Esophagus squamous epithelium (tissue), 5 donors: ENCODE results near the gene PIAS4. TPM values are rescaled to one million over a fixed set of nuclear protein-coding genes. Genes with fewer than 3 reads are reported as not detected.

ENCODE experiments used
- DNase-seq: peaks from one replicate; lab custom pipeline; 2025; lab: John Stamatoyannopoulos, UW
- H3K27ac ChIP-seq, 4 donors: fragments of 200-600 bp; sonication (generic); one replicate each; pipeline ENCODE4 v1.5.1; 2016 to 2019; ENCODE audit warnings: mild to moderate bottlenecking in 1 of 4
- H3K27me3 ChIP-seq, 4 donors: fragments of 200-600 bp; sonication (generic); 1 replicate in 3 of 4; 2 replicates in 1 of 4; pipeline versions ENCODE4 v1.5.1 to v1.6.0; 2017 to 2021; ENCODE audit warnings: antibody characterized with exemption in 1 of 4
- H3K36me3 ChIP-seq, 3 donors: fragments of 200-600 bp; sonication (generic); one replicate each; pipeline ENCODE4 v1.5.1; 2016 to 2019
- H3K4me1 ChIP-seq, 3 donors: fragments of 200-600 bp; sonication (generic); one replicate each; pipeline ENCODE4 v1.5.1; 2017 to 2019
- H3K4me3 ChIP-seq, 4 donors: fragments of 200-600 bp; sonication (generic); 1 replicate in 3 of 4; 2 replicates in 1 of 4; pipeline ENCODE4 v1.5.1; 2016 to 2019; ENCODE audit warnings: mild to moderate bottlenecking in 2 of 4, moderate library complexity in 1 of 4
- H3K9me3 ChIP-seq, 3 donors: fragments of 200-600 bp; sonication (generic); one replicate each; pipeline ENCODE4 v1.5.1; 2016 to 2019
- POLR2A ChIP-seq, 4 donors: fragments of 450-650 bp; IDR thresholded peaks; one replicate each; pipeline ENCODE4 v1.6.1; 2017; ENCODE audit warnings: antibody characterized with exemption in 4 of 4, mild to moderate bottlenecking in 4 of 4, moderate library complexity in 3 of 4
- WGBS, 2 donors: methylation state at CpG; one replicate each; pipeline ENCODE4 v1.1.5; 2018; 5-methylcytosine and 5-hydroxymethylcytosine counted together
- intact Hi-C: fragments of 100-400 bp; cut with DNase I; formaldehyde crosslinking; loops from one replicate; pipeline ENCODE4 v1.15.0; 2022
- total RNA-seq, 4 donors: library from RNA; depleted of rRNA; stranded (reverse); fragments of >200 nt; gene quantifications; one replicate each; pipeline ENCODE4 v1.1.0, GENCODE V29; 2016
- TF ChIP-seq, protein P1 (sequence below), 6 experiments: fragments of 450-650 bp in 4 of 6; fragments of 200-600 bp in 2 of 6; sonication (generic) in 2 of 6; IDR thresholded peaks; one replicate each; pipeline ENCODE4 v1.5.1; 2016 to 2019; ENCODE audit warnings: antibody characterized with exemption in 6 of 6, mild to moderate bottlenecking in 4 of 6, moderate library complexity in 4 of 6
- donor health status: DM: yes; HTN: yes; CAD: no.

The PIAS4 gene
- total RNA-seq, 4 donors from 2014 or later = 11.4 to 15.1 (median 13.0) TPM

DNA sequence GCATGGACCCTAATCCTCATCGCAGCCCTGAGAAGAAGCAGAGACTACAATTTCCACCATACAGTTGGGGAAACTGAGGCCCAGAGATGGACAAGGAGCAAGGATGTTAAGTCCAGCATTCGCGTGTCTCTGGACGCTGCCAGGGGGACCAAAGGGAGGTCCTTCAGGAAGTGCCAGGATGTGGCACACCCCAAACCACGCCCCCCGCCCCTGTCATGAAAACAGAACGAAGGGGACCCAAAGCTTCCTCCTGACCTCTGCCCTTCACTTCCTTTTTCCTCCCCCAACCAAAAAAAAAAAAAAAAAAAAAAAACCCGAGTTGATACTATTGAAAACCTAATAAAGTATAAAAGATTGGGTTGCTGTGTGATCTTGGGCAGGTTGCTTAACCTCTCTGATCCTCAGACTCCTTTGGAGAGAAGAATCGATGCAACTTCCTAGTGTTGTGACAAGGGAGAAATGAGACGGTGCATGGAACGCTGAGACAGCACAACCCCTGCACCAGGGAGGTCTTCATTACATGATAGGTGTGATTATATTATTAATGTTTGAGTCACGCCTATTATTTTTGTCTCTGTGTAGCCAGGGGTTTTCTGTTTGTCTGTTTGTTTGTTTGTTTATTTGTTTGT, 61.9 kb downstream of the PIAS4 start:
- H3K27ac ChIP-seq = peak overlapping the region in 1 of 4 donors; percentile 99
- no peaks in the 10 kb centered on the region for H3K9me3 ChIP-seq
- WGBS, 2 donors = 54 to 66% methylated on average over 7 to 11 of the region's 12 CpGs
- peaks cover 9 to 21% (median 11%) of the 10 kb centered on the region in 3 donors for H3K4me1 ChIP-seq
- no peaks in the 10 kb centered on the region for H3K27me3 ChIP-seq
- intact Hi-C loops = no loop called here
- H3K36me3 ChIP-seq = no peaks in the 10 kb centered on the region
- TF ChIP-seq, protein P1, sequence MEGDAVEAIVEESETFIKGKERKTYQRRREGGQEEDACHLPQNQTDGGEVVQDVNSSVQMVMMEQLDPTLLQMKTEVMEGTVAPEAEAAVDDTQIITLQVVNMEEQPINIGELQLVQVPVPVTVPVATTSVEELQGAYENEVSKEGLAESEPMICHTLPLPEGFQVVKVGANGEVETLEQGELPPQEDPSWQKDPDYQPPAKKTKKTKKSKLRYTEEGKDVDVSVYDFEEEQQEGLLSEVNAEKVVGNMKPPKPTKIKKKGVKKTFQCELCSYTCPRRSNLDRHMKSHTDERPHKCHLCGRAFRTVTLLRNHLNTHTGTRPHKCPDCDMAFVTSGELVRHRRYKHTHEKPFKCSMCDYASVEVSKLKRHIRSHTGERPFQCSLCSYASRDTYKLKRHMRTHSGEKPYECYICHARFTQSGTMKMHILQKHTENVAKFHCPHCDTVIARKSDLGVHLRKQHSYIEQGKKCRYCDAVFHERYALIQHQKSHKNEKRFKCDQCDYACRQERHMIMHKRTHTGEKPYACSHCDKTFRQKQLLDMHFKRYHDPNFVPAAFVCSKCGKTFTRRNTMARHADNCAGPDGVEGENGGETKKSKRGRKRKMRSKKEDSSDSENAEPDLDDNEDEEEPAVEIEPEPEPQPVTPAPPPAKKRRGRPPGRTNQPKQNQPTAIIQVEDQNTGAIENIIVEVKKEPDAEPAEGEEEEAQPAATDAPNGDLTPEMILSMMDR (IDR thresholded peaks at IDR 0.05) = no peak
- no peak for TF ChIP-seq POLR2A (IDR thresholded peaks at IDR 0.05)
- no peak overlapping the region for H3K4me3 ChIP-seq
- DNase-seq = no peak

DNA sequence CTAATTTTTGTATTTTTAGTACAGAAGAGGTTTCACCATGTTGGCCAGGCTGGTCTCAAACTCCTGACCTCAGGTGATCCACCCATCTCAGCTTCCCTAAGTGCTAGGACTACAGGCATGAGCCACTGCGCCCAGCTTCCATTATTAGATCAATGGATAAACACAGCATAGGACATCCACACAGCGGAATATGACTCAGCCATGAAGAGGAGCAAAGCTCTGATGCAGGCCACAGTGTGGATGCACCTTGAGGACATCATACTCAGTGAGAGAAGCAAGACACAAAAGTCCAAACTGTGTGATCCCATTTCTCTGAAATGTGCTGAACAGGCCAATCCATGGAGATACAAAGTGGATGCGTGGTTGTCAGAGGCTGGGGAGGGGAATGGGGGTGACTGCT, 64.1 kb downstream of the PIAS4 start:
- no peak for TF ChIP-seq POLR2A (IDR thresholded peaks at IDR 0.05)
- TF ChIP-seq, protein P1 (IDR thresholded peaks at IDR 0.05) = no peak
- H3K27me3 ChIP-seq = no peaks in the 10 kb centered on the region
- WGBS, 2 donors = 95 to 96% methylated on average over 3 of the region's 3 CpGs
- no peak overlapping the region for H3K27ac ChIP-seq
- peaks cover 9 to 21% (median 10%) of the 10 kb centered on the region in 3 donors for H3K4me1 ChIP-seq
- DNase-seq = no peak
- H3K4me3 ChIP-seq = no peak overlapping the region
- intact Hi-C loops = no loop called here
- no peaks in the 10 kb centered on the region for H3K36me3 ChIP-seq
- H3K9me3 ChIP-seq = no peaks in the 10 kb centered on the region

DNA sequence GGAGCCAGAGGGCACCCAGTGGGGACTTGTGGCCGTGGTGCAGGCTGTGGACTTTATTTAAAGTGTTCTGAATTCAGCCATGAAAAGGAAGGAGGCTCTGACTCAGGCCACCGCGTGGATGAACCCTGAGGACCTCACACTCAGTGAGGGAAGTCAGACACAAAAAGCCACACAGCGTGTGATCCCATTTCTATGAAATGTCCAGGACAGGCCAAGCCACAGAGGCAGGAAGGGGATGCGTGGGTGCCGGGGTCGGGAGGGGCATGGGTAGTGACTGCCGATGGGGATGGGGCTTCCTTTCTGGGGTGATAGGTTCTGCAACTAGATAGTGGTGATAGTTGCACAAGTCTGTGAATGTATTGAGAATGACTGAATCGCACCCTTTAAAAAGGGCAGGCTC, 67.8 kb downstream of the PIAS4 start:
- H3K9me3 ChIP-seq = no peaks in the 10 kb centered on the region
- intact Hi-C loops = no loop called here
- WGBS, 2 donors = 47 to 53% methylated on average over 4 to 9 of the region's 9 CpGs
- peaks cover 12 to 29% (median 13%) of the 10 kb centered on the region in 3 donors for H3K4me1 ChIP-seq
- no peaks in the 10 kb centered on the region for H3K36me3 ChIP-seq
- no peak for DNase-seq
- H3K4me3 ChIP-seq = no peak overlapping the region
- no peak overlapping the region for H3K27ac ChIP-seq
- TF ChIP-seq POLR2A (IDR thresholded peaks at IDR 0.05) = no peak
- TF ChIP-seq, protein P1 (IDR thresholded peaks at IDR 0.05) = no peak
- no peaks in the 10 kb centered on the region for H3K27me3 ChIP-seq

DNA sequence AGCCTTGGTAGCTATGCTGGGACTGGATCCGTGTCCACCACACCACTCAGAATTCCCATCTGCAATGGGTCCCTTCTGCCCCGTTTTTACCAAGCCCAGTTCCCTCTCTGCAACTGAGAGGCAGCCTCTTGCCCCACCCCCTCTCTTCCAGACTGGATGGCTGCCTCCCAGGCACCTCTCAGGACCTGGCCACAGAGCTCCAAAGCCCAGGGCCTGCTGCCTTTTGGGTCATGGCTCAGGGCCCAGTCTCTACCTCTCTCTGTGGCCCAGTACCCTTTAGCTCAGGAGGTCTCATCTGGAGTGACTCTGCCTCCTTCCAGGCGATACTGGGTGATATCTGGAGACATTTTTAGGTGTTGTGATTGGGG, 69.5 kb downstream of the PIAS4 start:
- Histone ChIP-seq H3K27me3 (no peaks in the 10 kb centered on the region), H3K4me3 (no peak overlapping the region), H3K4me1 (peaks cover 12 to 34% (median 13%) of the 10 kb centered on the region in 3 donors), H3K36me3 (no peaks in the 10 kb centered on the region), H3K27ac (peak overlapping the region in 3 of 4 donors; percentile 74 to 88 (median 85)), H3K9me3 (no peaks in the 10 kb centered on the region)
- TF ChIP-seq, protein P1 (IDR thresholded peaks at IDR 0.05) = no peak
- TF ChIP-seq POLR2A (IDR thresholded peaks at IDR 0.05) = no peak
- intact Hi-C loops = no loop called here
- DNase-seq = no peak
- WGBS, 2 donors = 60 to 100% methylated on average over 1 of the region's 3 CpGs

DNA sequence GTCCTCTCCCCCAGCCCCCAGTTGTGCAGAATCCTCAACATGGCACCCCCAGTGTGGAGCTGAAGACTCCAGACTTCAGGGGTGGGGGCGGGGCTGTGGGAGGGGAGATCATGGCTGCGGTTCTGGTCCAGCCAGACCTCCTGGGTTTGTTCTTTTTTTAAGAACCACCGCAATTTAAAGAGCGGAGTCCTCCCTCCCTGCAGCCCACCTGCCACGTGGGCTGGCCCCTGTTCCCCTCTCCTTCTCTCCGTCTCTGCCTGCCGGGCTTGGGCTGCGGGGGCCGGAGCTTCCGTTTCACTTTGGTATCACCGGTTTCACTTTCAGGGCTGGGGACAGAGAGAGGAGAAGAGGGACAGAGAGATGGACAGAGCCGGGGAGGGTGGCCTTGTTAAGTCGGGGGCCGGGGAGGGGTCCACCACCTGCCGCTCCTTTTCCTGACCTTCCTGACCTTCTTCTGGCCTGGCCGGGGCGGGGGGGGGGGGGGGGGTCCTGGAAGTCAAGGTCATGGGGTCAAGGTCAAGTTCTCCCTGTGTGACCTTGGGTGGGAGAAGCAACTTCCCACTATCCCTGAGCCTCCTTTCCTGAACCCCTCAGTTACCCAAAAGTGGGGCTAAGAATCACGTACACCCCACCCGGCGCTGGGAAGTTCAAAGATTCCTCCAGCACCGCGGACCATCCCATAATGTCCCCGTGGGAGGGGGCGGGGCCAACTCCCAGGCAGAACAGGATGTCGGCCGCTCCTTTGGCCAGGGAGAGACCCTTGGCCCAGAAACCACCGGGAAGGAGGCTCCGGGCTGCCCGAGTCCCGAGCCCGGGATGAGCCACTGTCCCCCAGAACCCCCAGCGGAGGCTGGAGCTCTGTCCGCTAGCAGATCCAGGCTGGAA, 70.5 kb downstream of the PIAS4 start:
- H3K4me1 ChIP-seq = peaks cover 12 to 36% (median 13%) of the 10 kb centered on the region in 3 donors
- H3K36me3 ChIP-seq = no peaks in the 10 kb centered on the region
- peak overlapping the region; percentile 29 to 74 (median 58) for H3K4me3 ChIP-seq
- H3K9me3 ChIP-seq = no peaks in the 10 kb centered on the region
- intact Hi-C loops = no loop called here
- H3K27me3 ChIP-seq = no peaks in the 10 kb centered on the region
- 3 to 45% methylated on average over 4 to 7 of the region's 33 CpGs for WGBS, 2 donors
- no peak for TF ChIP-seq POLR2A (IDR thresholded peaks at IDR 0.05)
- TF ChIP-seq, protein P1 (IDR thresholded peaks at IDR 0.05) = no peak
- peak overlapping the region; percentile 74 to 88 (median 83) for H3K27ac ChIP-seq
- no peak for DNase-seq
